HG03159 (cell line): ENCODE results near the gene CNTRL.
"Not testable (repeated sequence)": the region's sequence is repeated elsewhere in the genome, so short reads cannot be mapped to it uniquely, and the experiment has no call there.

Source experiments
- ATAC-seq: cut with Tn5 transposase; IDR thresholded peaks from one replicate; pipeline ENCODE4 v1.9.1; 2021; ENCODE audit warnings: mild to moderate bottlenecking, moderate library complexity; ENCODE audit not compliant: unreplicated experiment

Gene CNTRL

DNA sequence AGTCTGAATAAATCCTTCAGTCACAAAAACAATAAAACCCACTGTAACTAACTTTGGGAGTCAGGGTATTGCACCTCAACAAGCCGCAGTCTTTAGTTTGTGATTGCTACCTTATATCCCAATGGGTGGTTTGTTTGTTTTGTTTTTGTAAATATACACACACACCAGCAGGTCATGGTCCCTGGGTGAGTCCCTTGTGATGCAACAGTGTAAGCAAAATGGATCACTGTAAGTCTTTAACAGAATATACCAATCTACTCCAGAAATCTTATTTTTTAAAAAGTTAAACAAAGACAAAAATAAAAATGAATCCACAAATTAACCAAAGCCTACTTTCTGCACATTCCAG is 104.6 kb downstream of the CNTRL start:
- ATAC-seq = not testable (repeated sequence)

DNA sequence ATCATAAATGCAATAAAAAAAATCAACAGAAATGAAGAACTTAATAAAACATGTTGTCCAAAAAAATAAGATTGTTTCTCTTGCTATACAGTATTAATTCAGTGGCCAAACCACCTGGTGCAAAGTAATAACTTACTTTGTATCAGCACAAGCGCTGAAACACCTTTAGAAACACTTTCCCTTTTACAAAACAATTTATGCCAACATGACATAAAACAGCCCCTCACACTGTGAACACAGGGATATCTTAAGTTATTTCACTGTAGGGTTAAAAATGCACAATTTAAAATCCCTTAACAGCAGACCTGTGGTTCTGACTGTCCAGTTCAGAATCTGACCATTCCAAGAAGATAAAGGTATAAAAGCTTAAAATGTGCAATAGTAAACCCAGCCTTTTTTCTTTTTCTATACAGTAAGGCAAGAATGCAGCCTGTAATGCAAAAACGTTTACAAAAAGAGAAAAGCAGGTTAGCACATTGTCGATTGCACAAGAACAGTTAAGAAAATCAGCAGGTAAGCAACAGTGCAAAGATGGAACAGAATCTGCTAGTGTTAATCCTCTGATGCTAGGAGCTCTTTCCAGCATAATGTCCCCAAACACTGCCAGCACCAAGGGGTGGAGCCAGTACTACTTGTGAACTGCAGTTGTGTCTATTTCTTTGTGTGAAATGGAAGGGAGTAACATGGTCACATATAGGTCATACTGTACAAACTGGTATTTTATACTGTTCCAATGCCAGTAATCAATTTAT is 105.4 kb downstream of the CNTRL start:
- no peak for ATAC-seq

DNA sequence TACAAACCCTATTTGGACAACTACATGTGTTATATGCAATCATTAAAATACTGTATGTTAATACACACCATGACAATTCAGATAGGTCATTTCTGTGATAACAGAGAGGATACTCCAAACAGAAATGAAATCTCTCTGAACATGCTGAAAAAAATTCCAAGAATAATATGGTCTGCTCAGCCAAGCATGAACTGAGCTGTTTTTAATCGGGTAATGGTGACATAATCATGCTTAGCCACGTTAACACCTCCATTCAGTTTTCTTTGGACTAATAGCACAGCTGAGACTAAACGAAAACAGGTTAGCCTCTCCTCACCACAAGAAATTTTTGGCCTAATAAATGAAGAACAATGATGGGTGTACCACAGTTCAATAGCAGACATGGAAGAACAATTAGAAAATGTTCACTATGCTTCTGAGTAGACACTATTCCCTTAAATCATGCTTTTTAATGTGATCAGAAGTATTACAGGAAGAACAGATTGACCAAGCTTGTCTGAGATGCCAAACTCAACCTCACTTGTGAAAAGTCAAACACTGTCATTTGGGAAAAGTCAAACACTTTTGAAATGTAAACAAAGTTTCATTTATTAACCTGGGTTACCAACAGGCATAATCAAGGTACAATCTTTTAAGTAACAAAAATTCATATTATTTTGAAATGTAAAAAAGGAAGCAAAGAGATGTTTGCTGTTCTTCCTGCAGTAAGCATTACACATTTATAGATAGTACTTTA is 107.5 kb downstream of the CNTRL start:
- ATAC-seq = no peak

DNA sequence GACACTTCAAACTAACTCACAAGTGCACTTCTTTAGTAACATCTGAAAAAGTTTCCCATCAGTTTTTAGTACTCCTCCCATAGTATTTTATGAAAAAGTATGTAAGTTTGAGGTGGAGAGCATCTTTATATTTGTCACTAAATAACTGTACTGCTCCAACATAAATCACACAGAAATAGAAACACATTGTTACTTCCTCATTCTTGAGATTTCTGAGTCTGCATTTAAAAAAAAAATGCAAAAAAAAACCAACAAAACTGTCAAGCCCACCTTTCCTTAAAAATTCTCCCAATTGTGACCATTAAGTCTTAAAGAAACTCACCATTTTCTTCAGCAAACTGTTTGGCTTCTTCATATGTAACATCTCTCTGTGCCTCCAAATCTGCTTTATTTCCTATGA is 108.2 kb downstream of the CNTRL start:
- ATAC-seq = no peak

DNA sequence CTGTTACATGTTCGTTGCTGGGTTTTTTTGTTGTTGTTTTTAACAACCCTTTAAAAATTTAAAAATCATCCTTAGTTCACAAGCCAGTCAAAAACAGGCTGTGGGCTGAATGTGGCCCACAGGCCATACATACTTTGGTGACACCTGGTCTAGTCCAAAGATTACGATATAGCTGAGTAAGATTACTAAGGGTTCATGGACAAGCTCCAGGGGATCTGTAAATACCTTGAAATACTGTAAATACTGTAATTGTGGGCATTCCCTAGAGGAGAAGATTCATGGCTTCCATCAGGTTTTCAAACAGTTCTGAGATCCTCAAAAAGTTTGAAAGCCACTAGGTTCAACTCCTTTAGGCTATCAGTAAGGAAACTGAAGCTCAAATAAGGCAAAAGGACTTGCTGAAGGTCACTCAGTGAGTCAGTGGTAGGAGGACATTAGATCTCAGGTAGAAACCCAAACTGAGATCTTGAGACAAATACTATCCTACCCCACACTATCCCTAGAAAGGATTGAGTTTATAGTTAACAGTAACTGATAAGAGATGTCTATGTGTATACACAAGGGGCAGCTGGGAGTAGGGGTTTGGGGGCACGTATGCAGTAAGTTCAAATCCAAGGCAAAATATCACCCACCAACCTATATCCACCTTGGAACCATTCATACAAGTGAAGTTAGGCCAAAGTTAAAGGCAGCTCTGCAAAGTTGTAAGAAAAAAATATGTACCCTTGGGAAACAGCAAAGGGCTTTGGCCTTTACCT is 109.1 kb downstream of the CNTRL start:
- no peak for ATAC-seq

DNA sequence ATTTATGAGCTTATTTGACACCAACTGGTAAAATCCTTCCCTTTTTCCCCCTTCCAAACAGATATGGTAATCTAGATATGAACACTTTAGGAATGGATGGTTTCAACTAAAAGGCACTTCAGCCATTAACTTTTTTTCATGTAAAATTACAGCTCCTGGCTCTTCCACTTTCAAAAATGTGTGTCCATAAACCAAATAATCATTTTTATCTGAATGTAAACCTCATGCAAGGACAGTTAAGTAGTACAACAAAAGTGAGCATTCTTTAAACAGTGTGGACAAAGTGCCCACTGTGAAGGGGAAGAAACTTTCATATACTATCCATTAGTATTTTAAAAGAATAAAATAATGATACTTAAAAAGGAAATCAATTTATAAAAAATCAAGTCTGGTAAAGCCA is 109.7 kb downstream of the CNTRL start:
- ATAC-seq = no peak

DNA sequence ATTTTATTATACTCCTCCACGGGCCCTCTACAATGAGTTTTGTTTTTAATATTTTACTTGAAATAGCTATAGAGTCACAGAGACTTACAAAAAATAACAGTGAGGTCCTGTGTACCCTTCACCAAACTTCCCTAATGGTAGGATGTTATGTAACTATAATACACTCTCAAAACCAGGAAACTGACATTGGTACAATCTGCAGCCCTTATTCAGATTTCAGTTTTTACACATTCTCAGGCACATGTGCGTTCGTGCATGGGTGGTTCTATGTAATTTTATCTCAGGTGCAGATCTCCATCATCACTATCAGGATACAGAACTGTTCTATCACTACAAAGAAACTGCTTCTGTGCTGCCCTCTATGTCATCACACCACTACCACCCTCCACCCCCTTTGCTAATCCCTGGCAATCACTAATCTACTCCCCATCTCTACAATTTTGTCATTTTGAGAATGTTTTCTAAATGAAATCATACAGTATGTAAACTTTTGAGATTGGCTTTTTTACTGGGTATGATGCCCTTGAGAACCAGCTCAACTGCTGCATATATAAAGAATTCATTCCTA is 110.5 kb downstream of the CNTRL start:
- no peak for ATAC-seq

DNA sequence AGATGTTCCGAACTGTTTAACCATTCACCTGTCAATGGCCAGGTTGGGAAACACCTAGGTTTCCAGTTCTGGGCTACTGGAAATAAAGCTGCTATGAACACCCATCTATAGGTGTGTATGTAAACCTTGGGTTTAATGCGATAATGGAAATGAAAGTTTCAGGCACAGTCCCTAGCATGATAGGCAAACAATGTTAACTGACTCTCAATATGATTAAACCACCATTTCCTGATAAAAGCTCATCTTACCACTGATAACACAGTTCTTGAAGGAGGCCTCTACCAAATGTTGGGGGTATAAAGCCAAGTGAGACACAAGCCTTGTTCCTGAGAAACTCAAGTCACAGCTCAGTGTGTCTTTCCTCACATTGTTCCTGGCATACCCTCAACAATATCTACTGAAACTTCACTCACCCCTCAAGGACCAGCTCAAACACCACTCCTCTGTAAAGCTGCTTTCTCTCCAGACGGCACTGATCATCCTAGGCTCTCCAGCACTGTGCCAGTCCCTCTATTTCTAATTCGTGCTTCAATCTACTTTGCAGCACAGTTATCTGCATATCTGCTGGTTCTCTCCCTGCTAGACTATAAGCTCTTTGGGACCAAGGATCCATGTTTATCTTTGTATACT is 111.1 kb downstream of the CNTRL start:
- no peak for ATAC-seq

DNA sequence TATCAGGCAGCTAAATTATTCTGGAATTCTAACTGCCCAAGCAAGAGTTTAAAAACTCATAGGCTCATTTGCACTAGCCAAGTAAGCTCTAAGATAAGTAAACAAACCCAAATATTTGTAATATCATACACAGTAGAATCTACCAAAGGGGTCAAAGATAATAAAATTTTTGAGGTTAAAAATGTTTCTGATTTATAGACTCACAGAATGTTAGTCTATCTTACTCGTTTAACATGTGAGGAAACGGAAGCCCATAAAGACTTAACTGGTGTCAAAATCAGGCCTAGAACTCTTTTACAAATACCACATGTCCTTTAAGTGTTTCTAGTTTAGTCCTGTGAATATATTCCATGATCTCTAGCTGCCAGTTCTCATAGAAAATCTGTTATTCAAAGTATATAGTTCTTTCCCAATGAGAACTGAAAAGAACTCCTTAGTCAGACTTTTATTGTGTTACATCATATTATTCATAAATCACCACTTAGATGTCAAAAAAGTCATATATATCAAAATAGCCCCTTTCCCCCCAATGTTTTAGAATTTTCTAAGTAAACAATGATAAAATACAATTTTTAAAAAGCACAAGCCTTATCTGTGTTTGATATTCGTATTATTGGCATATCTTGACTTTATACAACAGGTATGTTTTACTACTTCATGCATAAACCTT is 113.0 kb downstream of the CNTRL start:
- ATAC-seq = no peak

DNA sequence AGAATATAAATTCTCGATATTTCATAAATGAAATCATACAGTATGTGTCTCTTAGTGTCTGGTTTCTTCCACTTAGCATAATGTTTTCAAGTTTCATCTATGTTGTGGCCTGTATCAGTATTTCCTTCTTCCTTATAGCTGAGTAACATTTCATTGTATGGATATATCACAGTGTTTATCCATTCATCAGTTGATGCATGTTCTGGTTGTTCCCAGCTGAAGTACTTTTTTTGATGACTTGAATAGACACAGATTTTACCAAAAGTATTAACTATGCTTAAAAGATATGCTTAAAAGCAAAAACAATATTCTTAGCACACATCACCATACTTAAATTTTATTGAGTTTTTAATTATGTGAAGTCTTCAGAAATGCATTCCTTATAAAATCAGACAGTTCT is 114.3 kb downstream of the CNTRL start:
- no peak for ATAC-seq

DNA sequence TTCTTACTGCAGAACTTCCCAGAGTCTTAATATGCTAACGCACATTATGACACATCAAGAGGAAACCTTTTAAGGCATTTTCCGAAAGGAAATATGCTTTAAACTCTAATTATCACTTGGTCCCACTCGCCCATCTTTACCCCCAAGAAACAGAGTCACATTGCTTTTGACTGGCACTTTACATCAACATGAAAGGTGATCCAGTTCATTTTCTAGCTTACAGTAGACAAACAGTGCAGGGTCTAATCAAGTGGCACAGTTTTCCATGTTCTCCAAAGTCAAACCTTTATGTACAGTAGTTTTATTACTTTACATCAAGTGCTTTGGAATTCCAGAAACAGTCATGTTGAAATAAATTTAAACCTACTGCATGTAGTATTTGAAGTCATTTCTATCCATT is 114.9 kb downstream of the CNTRL start:
- no peak for ATAC-seq

DNA sequence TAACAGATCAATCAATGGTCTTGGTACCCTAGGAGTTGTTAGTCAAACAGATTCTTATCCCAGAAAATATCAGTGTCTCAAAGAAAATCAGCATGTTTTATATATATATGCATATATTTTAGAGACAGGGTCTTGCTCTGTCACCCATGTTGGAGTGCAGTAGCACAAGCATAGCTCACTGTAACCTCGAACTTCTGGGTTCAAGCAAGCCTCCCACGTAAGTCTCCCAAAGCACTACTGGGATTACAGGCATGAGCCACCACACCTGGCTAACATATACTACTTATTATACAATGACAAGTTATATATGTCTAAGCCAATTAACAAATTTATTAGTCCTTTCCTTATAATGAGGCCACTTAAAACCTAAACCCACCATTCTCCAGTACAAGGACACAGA is 116.5 kb downstream of the CNTRL start:
- no peak for ATAC-seq

DNA sequence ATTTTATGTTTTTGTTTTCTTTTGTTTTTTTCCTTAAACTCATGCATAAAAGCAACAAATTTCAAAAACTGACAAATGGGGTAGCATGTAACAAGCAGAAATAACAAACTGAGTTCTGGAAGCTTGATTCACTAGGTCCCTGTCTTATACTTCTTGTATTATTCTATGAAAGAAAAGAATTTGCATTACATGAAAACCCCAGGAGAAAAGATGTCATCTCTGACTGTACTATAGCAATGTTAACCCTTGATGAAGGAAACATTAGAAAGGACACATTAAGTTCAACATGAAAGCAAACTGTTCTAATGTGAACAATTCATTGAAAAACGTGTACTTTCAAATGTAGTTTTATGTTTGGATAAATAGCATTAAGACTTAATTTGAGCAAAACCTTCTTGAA is 117.8 kb downstream of the CNTRL start:
- ATAC-seq = no peak

DNA sequence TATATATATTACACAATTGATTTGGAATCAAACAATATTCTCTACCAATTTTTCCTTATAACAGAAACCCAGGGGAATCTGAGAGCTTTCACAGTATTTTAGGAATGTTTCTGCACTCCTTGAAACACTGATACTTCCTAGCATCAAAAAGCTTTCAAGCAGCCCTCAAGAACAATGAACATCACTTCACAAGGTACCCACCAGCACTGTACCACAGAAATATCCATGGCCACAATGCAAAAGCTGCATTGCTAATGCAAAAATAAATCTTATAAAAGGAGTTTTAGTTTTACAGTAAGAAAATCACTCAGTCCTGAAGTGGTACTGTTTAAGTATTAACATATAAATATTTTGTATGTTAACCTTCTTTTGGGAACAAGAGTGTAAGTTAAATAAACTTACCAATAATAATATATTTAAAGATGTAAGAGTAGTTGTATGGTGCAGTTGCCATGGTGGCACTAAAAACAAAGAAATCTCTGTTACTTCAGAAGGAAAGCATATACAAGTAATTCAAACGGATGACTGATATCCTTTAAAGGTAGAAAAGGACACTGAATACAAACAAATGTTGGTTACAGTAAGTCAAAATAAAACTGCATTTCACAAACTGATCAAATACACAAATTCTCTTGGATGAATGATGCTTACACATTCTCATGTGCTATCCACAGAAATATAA is 118.3 kb downstream of the CNTRL start:
- no peak for ATAC-seq

DNA sequence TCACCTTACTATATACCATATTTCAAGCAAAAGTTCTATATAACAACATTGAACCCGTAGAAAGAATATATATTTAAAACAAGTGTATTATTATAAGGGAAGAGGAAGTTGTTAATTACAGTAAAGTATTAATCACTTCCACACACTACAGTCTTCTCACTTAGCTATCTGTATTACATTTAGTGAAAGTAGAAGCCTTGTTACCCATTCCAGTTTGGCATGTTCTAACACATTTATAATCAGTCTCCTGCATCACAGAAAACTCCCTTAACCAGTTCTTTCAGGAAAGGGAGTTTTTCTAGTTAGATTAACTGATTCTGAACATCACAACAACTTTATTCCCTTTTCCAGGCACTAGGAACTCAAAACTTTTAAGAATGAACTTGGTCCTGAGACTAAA is 120.0 kb downstream of the CNTRL start:
- no peak for ATAC-seq

DNA sequence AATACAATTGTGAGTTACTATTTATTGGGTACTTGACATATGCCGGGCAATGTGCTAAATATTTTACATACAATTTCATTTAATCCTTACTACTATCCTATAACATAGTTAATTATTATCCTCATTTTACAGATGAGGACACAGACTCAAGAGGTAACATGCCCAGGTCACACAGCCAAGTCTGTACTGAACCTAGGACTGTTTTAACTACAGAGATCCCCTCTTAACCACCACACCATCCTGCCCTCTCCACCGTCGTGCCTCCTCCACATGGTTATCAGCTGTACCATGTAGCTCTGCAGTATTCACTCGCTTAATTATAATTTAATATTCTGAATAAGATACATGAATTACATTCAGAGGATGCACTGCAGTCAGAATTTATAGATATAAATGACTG is 121.6 kb downstream of the CNTRL start:
- ATAC-seq = no peak

DNA sequence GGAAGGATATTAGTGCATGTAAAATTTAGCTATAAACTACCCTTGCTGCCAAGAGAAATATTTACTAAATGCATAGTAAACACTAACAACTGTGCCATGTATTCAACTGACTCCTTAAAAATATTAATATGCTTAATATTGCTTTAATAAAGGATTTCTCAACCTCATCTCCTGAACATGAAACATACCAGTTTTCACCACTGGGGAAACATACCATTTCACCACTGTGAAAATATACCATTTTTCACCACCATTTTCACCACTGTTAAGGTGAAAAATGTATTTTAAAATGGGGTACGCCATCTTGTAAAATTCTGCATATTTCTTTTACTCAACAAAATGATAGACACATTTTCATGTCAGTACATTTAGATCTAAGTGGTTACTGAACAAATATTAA is 122.4 kb downstream of the CNTRL start:
- no peak for ATAC-seq

DNA sequence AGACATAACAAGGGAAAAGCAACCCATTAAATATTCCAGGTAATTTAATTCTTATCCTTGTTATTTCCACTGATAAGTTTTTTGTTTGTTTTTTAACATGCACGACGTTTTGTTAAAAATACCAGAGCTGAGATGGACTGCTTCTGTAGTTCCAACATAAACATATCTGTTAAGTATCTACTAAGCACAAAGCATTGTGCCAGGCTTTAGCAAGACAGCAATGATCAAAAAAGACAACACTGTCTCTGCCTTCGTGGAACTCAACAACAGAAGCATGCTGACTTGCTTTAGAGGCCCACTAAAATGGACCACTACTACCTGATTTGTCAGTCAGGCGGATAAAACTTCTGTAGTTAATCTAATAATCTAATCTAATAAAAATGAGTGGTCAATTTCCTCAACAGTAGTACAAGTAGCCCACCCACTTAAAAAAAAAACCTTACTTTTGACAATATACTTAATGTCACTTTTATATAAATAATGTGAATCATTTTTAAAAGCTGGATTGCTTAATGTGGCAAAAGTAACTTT is 123.8 kb downstream of the CNTRL start:
- ATAC-seq = no peak

DNA sequence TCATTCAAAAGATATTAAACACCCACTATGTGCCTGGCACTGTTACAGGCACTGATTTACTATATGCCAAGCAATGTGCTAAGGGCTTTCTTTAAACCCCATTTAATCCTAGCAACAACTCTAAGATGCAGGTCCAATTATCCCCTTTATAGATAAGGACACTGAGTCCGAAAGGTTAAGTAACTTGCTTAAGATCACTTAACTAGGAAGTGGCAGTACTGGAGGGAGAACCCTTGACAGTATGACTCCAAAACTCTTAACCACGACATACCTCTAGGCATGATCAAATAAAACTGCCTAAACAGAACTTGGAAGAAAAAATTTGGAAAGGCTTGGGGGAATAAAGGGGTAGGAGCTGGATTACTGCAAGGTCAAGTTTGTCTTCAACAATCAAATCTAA is 125.2 kb downstream of the CNTRL start:
- ATAC-seq = no peak

DNA sequence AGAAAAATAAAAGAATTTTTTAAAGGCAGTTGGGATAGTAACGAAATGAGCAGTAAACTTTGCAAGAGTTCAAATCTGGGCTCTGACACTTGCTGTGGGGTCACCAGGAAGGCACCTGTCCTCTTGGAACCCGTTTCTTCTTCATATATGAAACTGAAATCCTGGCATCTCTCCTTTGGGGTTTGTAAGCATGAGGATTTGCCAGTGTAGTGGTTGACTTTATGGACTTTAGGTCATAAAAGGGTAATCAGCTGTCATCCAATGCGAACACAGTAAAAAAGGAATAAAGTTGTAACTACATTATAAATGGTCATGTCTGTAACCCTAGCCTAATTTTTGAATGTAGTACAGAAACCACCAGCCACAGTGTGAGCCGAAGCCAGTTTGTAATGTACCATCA is 125.6 kb downstream of the CNTRL start:
- ATAC-seq = no peak
